ENCODE data around the gene FAM124B.
"Not testable (repeated sequence)": the region's sequence is repeated elsewhere in the genome, so short reads cannot be mapped to it uniquely, and the experiment has no call there.

The FAM124B gene

GRCh38 chr2:224382973-224383555, 18.8 kb downstream of the FAM124B start:
- Mint-ChIP-seq H3K4me1 (peaks cover 0 to 2% of the 10 kb centered on the region in 2 donors), H3K27ac (no peak overlapping the region), H3K9me3 (no peaks in the 10 kb centered on the region), H3K27me3 (no peaks in the 10 kb centered on the region), H3K36me3 (no peaks in the 10 kb centered on the region), H3K4me3 (no peak overlapping the region)
- no peak for DNase-seq
- no peak for ATAC-seq (replicated peaks)

GRCh38 chr2:224382280-224382647, 19.6 kb downstream of the FAM124B start:
- not testable (repeated sequence) for DNase-seq; H3K27ac Mint-ChIP-seq; H3K36me3 Mint-ChIP-seq; ATAC-seq (replicated peaks); H3K4me3 Mint-ChIP-seq; H3K27me3 Mint-ChIP-seq; H3K9me3 Mint-ChIP-seq; H3K4me1 Mint-ChIP-seq

- Mint-ChIP-seq H3K36me3 (no peaks in the 10 kb centered on the region), H3K4me3 (no peak overlapping the region), H3K9me3 (no peaks in the 10 kb centered on the region), H3K27me3 (no peaks in the 10 kb centered on the region), H3K27ac (no peak overlapping the region), H3K4me1 (peaks cover 7 to 8% of the 10 kb centered on the region in 2 donors)
- ATAC-seq (replicated peaks) (no peak), DNase-seq (no peak)
These were observed 20.2 kb downstream of the FAM124B start for GRCh38 chr2:224381521-224382279.

- no peak for ATAC-seq (replicated peaks)
- H3K4me1 Mint-ChIP-seq, result peaks cover 7 to 8% of the 10 kb centered on the region in 2 donors
- no peak for DNase-seq
- no peaks in the 10 kb centered on the region for H3K36me3 Mint-ChIP-seq
- H3K27ac Mint-ChIP-seq, result no peak overlapping the region
- no peak overlapping the region for H3K4me3 Mint-ChIP-seq
- H3K9me3 Mint-ChIP-seq, result no peaks in the 10 kb centered on the region
- H3K27me3 Mint-ChIP-seq, result no peaks in the 10 kb centered on the region
These were observed 21.9 kb downstream of the FAM124B start for GRCh38 chr2:224379986-224380385.

GRCh38 chr2:224379172-224379571, 22.7 kb downstream of the FAM124B start:
- peaks cover 7 to 8% of the 10 kb centered on the region in 2 donors for H3K4me1 Mint-ChIP-seq
- H3K27ac Mint-ChIP-seq, result no peak overlapping the region
- no peak overlapping the region for H3K4me3 Mint-ChIP-seq
- no peaks in the 10 kb centered on the region for H3K9me3 Mint-ChIP-seq
- ATAC-seq (replicated peaks) (no peak), DNase-seq (no peak)
- no peaks in the 10 kb centered on the region for H3K27me3 Mint-ChIP-seq
- no peaks in the 10 kb centered on the region for H3K36me3 Mint-ChIP-seq

- Mint-ChIP-seq H3K36me3 (no peaks in the 10 kb centered on the region), H3K27ac (no peak overlapping the region), H3K4me3 (no peak overlapping the region), H3K9me3 (no peaks in the 10 kb centered on the region), H3K4me1 (peaks cover 7 to 8% of the 10 kb centered on the region in 2 donors), H3K27me3 (no peaks in the 10 kb centered on the region)
- ATAC-seq (replicated peaks) (no peak), DNase-seq (no peak)
These were observed 23.2 kb downstream of the FAM124B start for GRCh38 chr2:224378701-224379097.

GRCh38 chr2:224377751-224378700, 23.9 kb downstream of the FAM124B start:
- Mint-ChIP-seq H3K27me3 (no peaks in the 10 kb centered on the region), H3K27ac (no peak overlapping the region), H3K36me3 (no peaks in the 10 kb centered on the region), H3K4me3 (no peak overlapping the region), H3K4me1 (peaks cover 7 to 8% of the 10 kb centered on the region in 2 donors), H3K9me3 (no peaks in the 10 kb centered on the region)
- ATAC-seq (replicated peaks), result no peak
- DNase-seq, result no peak

- Mint-ChIP-seq H3K27ac (no peak overlapping the region), H3K9me3 (no peaks in the 10 kb centered on the region), H3K4me3 (no peak overlapping the region), H3K4me1 (peaks cover 5 to 13% of the 10 kb centered on the region in 2 donors), H3K27me3 (peaks cover 0 to 6% of the 10 kb centered on the region in 2 donors), H3K36me3 (no peaks in the 10 kb centered on the region)
- DNase-seq (no peak), ATAC-seq (replicated peaks) (no peak)
These were observed 29.3 kb downstream of the FAM124B start for GRCh38 chr2:224372641-224373040.

GRCh38 chr2:224369028-224369632, 32.8 kb downstream of the FAM124B start:
- H3K4me1 Mint-ChIP-seq, result peaks cover 0 to 5% of the 10 kb centered on the region in 2 donors
- H3K4me3 Mint-ChIP-seq, result no peak overlapping the region
- H3K9me3 Mint-ChIP-seq, result no peaks in the 10 kb centered on the region
- no peak overlapping the region for H3K27ac Mint-ChIP-seq
- peaks cover 0 to 6% of the 10 kb centered on the region in 2 donors for H3K27me3 Mint-ChIP-seq
- DNase-seq, result no peak
- no peaks in the 10 kb centered on the region for H3K36me3 Mint-ChIP-seq
- peak in 1 of 2 donors; percentile 45 for ATAC-seq (replicated peaks)

GRCh38 chr2:224366267-224366844, 35.6 kb downstream of the FAM124B start:
- Mint-ChIP-seq H3K4me1 (peaks cover 0 to 5% of the 10 kb centered on the region in 2 donors), H3K27ac (no peak overlapping the region), H3K36me3 (no peaks in the 10 kb centered on the region), H3K27me3 (peaks cover 0 to 10% of the 10 kb centered on the region in 2 donors), H3K9me3 (no peaks in the 10 kb centered on the region), H3K4me3 (no peak overlapping the region)
- no peak for DNase-seq
- no peak for ATAC-seq (replicated peaks)

- H3K36me3 Mint-ChIP-seq, result no peaks in the 10 kb centered on the region
- no peaks in the 10 kb centered on the region for H3K9me3 Mint-ChIP-seq
- peaks cover 0 to 6% of the 10 kb centered on the region in 2 donors for H3K27me3 Mint-ChIP-seq
- peaks cover 0 to 5% of the 10 kb centered on the region in 2 donors for H3K4me1 Mint-ChIP-seq
- DNase-seq (no peak), ATAC-seq (replicated peaks) (no peak)
- no peak overlapping the region for H3K4me3 Mint-ChIP-seq
- H3K27ac Mint-ChIP-seq, result no peak overlapping the region
These were observed 36.6 kb downstream of the FAM124B start for GRCh38 chr2:224365331-224365730.

- Mint-ChIP-seq H3K9me3 (no peaks in the 10 kb centered on the region), H3K4me1 (no peaks in the 10 kb centered on the region), H3K36me3 (no peaks in the 10 kb centered on the region), H3K27ac (no peak overlapping the region), H3K4me3 (no peak overlapping the region), H3K27me3 (peaks cover 0 to 4% of the 10 kb centered on the region in 2 donors)
- ATAC-seq (replicated peaks) (no peak), DNase-seq (no peak)
These were observed 38.6 kb downstream of the FAM124B start for GRCh38 chr2:224363281-224363680.

GRCh38 chr2:224362094-224362493, 39.8 kb downstream of the FAM124B start:
- no peak overlapping the region for H3K27ac Mint-ChIP-seq
- no peaks in the 10 kb centered on the region for H3K36me3 Mint-ChIP-seq
- no peaks in the 10 kb centered on the region for H3K9me3 Mint-ChIP-seq
- peaks cover 0 to 4% of the 10 kb centered on the region in 2 donors for H3K27me3 Mint-ChIP-seq
- H3K4me3 Mint-ChIP-seq, result no peak overlapping the region
- no peak for DNase-seq
- no peak for ATAC-seq (replicated peaks)
- no peaks in the 10 kb centered on the region for H3K4me1 Mint-ChIP-seq

GRCh38 chr2:224360801-224361251, 41.1 kb downstream of the FAM124B start:
- no peaks in the 10 kb centered on the region for H3K36me3 Mint-ChIP-seq
- H3K27ac Mint-ChIP-seq, result no peak overlapping the region
- peaks cover 0 to 4% of the 10 kb centered on the region in 2 donors for H3K27me3 Mint-ChIP-seq
- no peaks in the 10 kb centered on the region for H3K9me3 Mint-ChIP-seq
- no peak overlapping the region for H3K4me3 Mint-ChIP-seq
- no peaks in the 10 kb centered on the region for H3K4me1 Mint-ChIP-seq
- no peak for ATAC-seq (replicated peaks)
- DNase-seq, result no peak
